H1 (cell line): ENCODE results near the gene ENO2. TPM values are rescaled to one million over a fixed set of nuclear protein-coding genes. Genes with fewer than 3 reads are reported as not detected.

Source experiments
- TCF12 ChIP-seq: IDR thresholded peaks from 2 replicates; pipeline ENCODE4 v1.6.1; 2011; ENCODE audit warnings: low read depth, mild to moderate bottlenecking, low read length
- polyA plus RNA-seq, 7 experiments: library from polyadenylated mRNA; depleted of rRNA in 3 of 7; stranded (reverse) in 5 of 7; unstranded in 2 of 7; fragments of >200 nt in 5 of 7; fragments of 200-250 nt in 2 of 7; gene quantifications; 1 replicate in 5 of 7; 2 replicates in 1 of 7; 4 replicates in 1 of 7; pipeline versions ENCODE4 v1.2.1 to v1.2.3, GENCODE V29; 2011 to 2013; ENCODE audit warnings: missing spikeins in 2 of 7, mixed read lengths in 2 of 7
- total RNA-seq: library from RNA; stranded (reverse); fragmentation: NEBNext Ultra II Directional; extraction: Animal tissue kit (Norgen Biotek cat#: 25700); gene quantifications from 2 replicates; pipeline ENCODE4 v1.2.1, GENCODE V29; 2021

The ENO2 gene
- total and polyA plus RNA-seq, 2 of the 8 experiments (the other 6 are each of a cell fraction or from before 2014, with no cell fraction given) = 92.4 to 102 TPM

GRCh38 chr12:6902448-6902847 lies 11.9 kb upstream of the ENO2 start (continued):
- TF ChIP-seq TCF12 = no peak
